Osteocyte (in vitro differentiated cells): ENCODE measurements around the gene MGST3. TPM values are rescaled to one million over a fixed set of nuclear protein-coding genes. Genes with fewer than 3 reads are reported as not detected.

Experiments
- DNase-seq: peaks from one replicate; pipeline ENCODE4 v3.0.0; 2021; ENCODE audit warnings: mixed read lengths; ENCODE audit not compliant: unreplicated experiment; ENCODE audit errors: extremely low spot score
- H3K27ac Mint-ChIP-seq: one replicate; pipeline ENCODE4 v1.8.0; 2021; ENCODE audit warnings: mild to moderate bottlenecking, mixed read lengths; ENCODE audit not compliant: unreplicated experiment
- H3K27me3 Mint-ChIP-seq: one replicate; pipeline ENCODE4 v1.8.0; 2021; ENCODE audit warnings: mixed read lengths; ENCODE audit not compliant: unreplicated experiment
- H3K36me3 Mint-ChIP-seq: one replicate; pipeline ENCODE4 v1.8.0; 2021; ENCODE audit warnings: mixed read lengths; ENCODE audit not compliant: unreplicated experiment
- H3K4me1 Mint-ChIP-seq: one replicate; pipeline ENCODE4 v1.8.0; 2021; ENCODE audit warnings: mixed read lengths; ENCODE audit not compliant: unreplicated experiment
- H3K4me3 Mint-ChIP-seq: one replicate; pipeline ENCODE4 v1.8.0; 2021; ENCODE audit warnings: mild to moderate bottlenecking, moderate library complexity, mixed read lengths; ENCODE audit not compliant: unreplicated experiment
- H3K9me3 Mint-ChIP-seq: one replicate; pipeline ENCODE4 v1.8.0; 2021; ENCODE audit warnings: mixed read lengths; ENCODE audit not compliant: unreplicated experiment
- total RNA-seq: library from RNA; stranded (reverse); gene quantifications from 2 replicates; pipeline ENCODE4 v1.2.1, GENCODE V29; 2021
- TF ChIP-seq, protein P1 (sequence below): fragments of 200-600 bp; sonication (generic); IDR thresholded peaks from 2 replicates; pipeline ENCODE4 v1.5.0; 2021; ENCODE audit warnings: antibody characterized with exemption, mild to moderate bottlenecking, moderate library complexity

The MGST3 gene
- total RNA-seq, 1 donor from 2014 or later: 130 TPM

DNA sequence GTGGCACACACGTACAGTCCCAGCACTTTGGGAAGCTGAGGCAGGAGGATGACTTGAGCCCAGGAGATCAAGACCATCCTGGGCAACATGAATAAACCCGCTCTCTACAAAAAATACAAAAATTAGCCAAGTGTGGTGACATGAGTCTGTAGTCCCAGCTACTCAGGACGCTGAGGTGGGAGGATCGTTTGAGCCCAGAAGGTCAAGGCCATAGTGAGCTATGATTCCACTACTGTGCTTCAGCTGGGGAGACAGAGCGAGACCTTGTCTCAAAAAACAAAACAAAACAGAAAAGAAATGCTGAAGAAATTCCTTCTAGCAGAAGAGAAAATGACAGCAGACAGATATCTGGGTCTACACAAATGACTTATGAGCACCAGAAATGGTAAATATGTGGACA lies 57.0 kb downstream of the MGST3 start:
- TF ChIP-seq, protein P1, sequence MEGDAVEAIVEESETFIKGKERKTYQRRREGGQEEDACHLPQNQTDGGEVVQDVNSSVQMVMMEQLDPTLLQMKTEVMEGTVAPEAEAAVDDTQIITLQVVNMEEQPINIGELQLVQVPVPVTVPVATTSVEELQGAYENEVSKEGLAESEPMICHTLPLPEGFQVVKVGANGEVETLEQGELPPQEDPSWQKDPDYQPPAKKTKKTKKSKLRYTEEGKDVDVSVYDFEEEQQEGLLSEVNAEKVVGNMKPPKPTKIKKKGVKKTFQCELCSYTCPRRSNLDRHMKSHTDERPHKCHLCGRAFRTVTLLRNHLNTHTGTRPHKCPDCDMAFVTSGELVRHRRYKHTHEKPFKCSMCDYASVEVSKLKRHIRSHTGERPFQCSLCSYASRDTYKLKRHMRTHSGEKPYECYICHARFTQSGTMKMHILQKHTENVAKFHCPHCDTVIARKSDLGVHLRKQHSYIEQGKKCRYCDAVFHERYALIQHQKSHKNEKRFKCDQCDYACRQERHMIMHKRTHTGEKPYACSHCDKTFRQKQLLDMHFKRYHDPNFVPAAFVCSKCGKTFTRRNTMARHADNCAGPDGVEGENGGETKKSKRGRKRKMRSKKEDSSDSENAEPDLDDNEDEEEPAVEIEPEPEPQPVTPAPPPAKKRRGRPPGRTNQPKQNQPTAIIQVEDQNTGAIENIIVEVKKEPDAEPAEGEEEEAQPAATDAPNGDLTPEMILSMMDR: no peak
- Mint-ChIP-seq H3K27ac (no peak overlapping the region), H3K4me3 (no peak overlapping the region), H3K9me3 (peaks cover 7% of the 10 kb centered on the region), H3K27me3 (no peaks in the 10 kb centered on the region), H3K4me1 (no peaks in the 10 kb centered on the region), H3K36me3 (peaks cover 52% of the 10 kb centered on the region)
- no peak for DNase-seq

DNA sequence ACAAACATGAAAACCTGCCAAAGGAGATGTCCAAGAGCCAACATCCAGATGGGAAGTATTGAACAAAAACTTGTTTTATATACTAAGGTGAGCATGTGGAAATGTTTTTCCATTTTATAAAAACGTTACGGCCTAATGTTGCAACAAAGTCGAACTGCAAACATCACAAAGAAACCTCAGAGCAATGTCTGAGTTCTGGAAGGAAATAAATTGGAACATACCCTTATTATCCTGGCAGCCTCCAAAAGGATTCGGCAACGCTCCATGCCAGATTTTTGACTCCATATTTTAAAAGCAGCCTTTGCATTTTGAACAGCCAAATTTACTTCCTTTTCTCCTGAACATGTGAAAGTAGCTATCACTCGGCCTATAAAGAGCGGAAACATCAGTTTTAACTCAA lies 64.0 kb downstream of the MGST3 start:
- peaks cover 31% of the 10 kb centered on the region for H3K4me1 Mint-ChIP-seq
- H3K36me3 Mint-ChIP-seq: peaks cover 16% of the 10 kb centered on the region
- DNase-seq: no peak
- H3K9me3 Mint-ChIP-seq: no peaks in the 10 kb centered on the region
- H3K27me3 Mint-ChIP-seq: no peaks in the 10 kb centered on the region
- H3K27ac Mint-ChIP-seq: no peak overlapping the region
- TF ChIP-seq, protein P1: no peak
- H3K4me3 Mint-ChIP-seq: no peak overlapping the region

DNA sequence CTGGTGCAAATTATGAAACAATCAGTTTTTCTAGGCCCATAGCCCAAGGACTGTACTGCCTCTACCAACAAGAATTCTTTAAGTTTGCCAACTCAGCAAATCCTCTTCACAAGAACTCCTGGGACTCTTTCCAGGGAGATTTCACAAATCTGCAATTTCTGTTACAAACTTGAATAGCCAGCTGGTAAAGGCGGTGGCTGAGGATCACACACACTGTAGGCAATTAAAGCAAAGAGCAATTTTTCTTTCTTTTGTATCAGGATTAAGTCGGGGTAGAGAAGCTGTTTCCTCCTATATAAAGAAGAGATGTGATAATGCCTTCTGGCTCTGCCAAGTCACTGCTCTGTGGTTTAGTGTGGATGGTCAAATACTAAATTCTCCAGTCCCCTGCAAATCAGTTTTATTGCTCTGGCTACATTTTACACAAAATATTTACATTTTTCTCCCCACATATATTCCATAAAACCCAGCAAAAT lies 65.6 kb downstream of the MGST3 start:
- Mint-ChIP-seq H3K4me1 (peaks cover 31% of the 10 kb centered on the region), H3K27ac (peak overlapping the region; percentile 73)

DNA sequence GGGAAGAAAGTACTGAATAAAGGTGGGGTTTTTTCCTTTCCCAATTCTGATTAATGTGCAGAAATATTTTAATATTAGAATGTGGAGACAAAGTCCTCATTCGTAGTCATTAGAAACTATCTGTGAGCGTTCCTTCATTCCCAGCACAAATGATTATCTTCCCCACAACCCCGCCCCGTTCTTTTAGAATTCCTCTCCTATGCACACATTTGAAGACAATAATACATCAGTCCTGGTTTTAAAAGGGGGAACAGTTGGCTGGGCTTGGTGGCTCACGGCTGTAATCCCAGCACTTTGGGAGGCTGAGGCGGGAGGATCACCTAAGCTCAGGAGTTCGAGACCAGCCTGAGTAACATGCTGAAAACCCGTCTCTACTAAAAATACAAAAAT lies 66.5 kb downstream of the MGST3 start:
- TF ChIP-seq, protein P1: no peak
- H3K27me3 Mint-ChIP-seq: peaks cover 9% of the 10 kb centered on the region
- peak overlapping the region; percentile 98 for H3K4me3 Mint-ChIP-seq
- peaks cover 31% of the 10 kb centered on the region for H3K4me1 Mint-ChIP-seq
- DNase-seq: no peak
- H3K36me3 Mint-ChIP-seq: peaks cover 3% of the 10 kb centered on the region
- peak overlapping the region; percentile 94 for H3K27ac Mint-ChIP-seq
- H3K9me3 Mint-ChIP-seq: no peaks in the 10 kb centered on the region

More for the DNA sequence above, 65.6 kb downstream of the MGST3 start:
- Mint-ChIP-seq H3K36me3 (peaks cover 10% of the 10 kb centered on the region), H3K4me3 (peak overlapping the region; percentile 98), H3K27me3 (peaks cover 5% of the 10 kb centered on the region), H3K9me3 (no peaks in the 10 kb centered on the region)
- TF ChIP-seq, protein P1: no peak
- no peak for DNase-seq

DNA sequence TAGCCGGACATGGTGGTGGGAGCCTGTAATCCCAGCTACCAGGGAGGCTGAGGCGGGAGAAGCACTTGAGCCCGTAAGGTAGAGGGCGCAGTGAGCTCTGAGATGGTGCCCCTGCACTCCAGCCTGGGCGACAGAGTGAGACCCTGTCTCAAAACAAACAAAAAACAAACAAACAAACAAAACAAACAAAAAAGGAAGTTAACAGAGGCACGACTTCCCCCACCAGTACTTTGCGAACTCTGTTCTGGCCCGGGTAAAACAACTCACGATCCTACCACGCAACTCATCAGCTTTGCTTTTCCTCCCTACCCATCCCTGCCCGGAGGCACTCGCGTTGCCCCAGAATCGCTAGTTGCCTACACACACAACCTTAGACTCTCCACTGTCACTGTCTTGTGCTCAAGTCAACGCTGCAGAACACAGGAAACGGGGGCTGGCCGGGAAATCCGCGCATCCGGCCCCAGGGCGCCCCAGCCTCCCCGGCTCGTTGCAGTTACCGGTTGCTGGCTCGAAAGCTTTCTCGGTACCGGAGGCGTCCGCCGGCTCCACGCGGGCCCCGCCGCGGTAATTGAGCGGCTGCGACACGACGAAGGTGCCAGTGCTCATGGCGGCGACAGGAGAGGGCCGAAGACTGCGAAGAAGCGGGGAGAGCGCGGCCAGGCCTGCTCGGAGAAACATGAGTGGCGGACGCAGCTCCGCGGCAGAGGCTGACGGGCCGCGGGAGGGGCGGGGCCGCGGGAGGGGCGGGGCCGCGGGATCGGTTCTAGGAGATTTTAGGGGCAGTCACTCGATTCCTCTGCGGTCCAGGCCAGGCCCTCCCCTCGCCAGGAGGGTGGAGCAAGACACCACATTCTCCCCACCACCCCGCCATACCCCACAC lies 67.1 kb downstream of the MGST3 start, which contains the start of gene ALDH9A1:
Gene ALDH9A1, minus strand, starts transcription at position 682 of the 880 bp plus-strand sequence. Its CDS starts 4 bp downstream, at position 678.
- Mint-ChIP-seq H3K4me3 (peak within 1 kb of the TSS; percentile 98), H3K36me3 (peaks cover 3% of the 10 kb centered on the region)
- TF ChIP-seq, protein P1: peak; percentile 59

More for the DNA sequence above, 67.1 kb downstream of the MGST3 start, which contains the start of gene ALDH9A1:
- no peaks in the 10 kb centered on the region for H3K9me3 Mint-ChIP-seq
- H3K27ac Mint-ChIP-seq: peak within 1 kb of the TSS; percentile 94
- H3K4me1 Mint-ChIP-seq: peaks cover 31% of the 10 kb centered on the region
- DNase-seq: peak; percentile 94
- peaks cover 9% of the 10 kb centered on the region for H3K27me3 Mint-ChIP-seq
